AG09319 (cell line): ENCODE data around the gene RPL36.
"Not testable (repeated sequence)": the region's sequence is repeated elsewhere in the genome, so short reads cannot be mapped to it uniquely, and the experiment has no call there.

Experiments
- DNase-seq: peaks from one replicate; pipeline ENCODE4 v3.0.0-alpha.2; 2010; ENCODE audit warnings: low read depth; ENCODE audit errors: extremely low read depth
- CTCF ChIP-seq: IDR thresholded peaks from 2 replicates; pipeline ENCODE4 v1.5.1; 2011; ENCODE audit warnings: low read depth, mild to moderate bottlenecking, inconsistent platforms, low read length, moderate library complexity

Gene RPL36

GRCh38 chr19:5682107-5682482, 8.0 kb upstream of the RPL36 start:
- no peak for DNase-seq
- TF ChIP-seq CTCF, result no peak

- no peak for TF ChIP-seq CTCF
- DNase-seq, result no peak
These were observed 6.8 kb upstream of the RPL36 start for GRCh38 chr19:5683177-5683886.

- no peak for TF ChIP-seq CTCF
- DNase-seq, result no peak
These were observed 5.2 kb upstream of the RPL36 start for GRCh38 chr19:5684694-5685430.

GRCh38 chr19:5686326-5686646, 3.8 kb upstream of the RPL36 start:
- TF ChIP-seq CTCF, result no peak
- no peak for DNase-seq

GRCh38 chr19:5686647-5687359, 3.3 kb upstream of the RPL36 start:
- DNase-seq, result peak; percentile 79
- TF ChIP-seq CTCF, result peak; percentile 86

GRCh38 chr19:5687360-5688198, 2.5 kb upstream of the RPL36 start:
- TF ChIP-seq CTCF, result no peak

GRCh38 chr19:5688262-5688881, 1.7 kb upstream of the RPL36 start:
- DNase-seq, result not testable (repeated sequence)

More at GRCh38 chr19:5687360-5688198, 2.5 kb upstream of the RPL36 start:
- no peak for DNase-seq
